NK-92 treated with Interleukin-12 subunit alpha and Interleukin-12 subunit beta, amount 100 ng/mL, for 24 hours (cell line): ENCODE results near the gene JMJD8.
"Not testable (repeated sequence)": the region's sequence is repeated elsewhere in the genome, so short reads cannot be mapped to it uniquely, and the experiment has no call there.

Experiments
- DNase-seq: peaks from one replicate; lab custom pipeline; 2025; lab: John Stamatoyannopoulos, UW

JMJD8 gene

GRCh38 chr16:722835-723633 is 38.9 kb upstream of the JMJD8 start:
- no peak for DNase-seq

GRCh38 chr16:721765-722540 is 37.8 kb upstream of the JMJD8 start:
- no peak for DNase-seq

GRCh38 chr16:720990-721764 is 37.0 kb upstream of the JMJD8 start, which contains the start of gene ANTKMT:
Gene ANTKMT, plus strand, starts transcription at chr16:721146. Its CDS starts 129 bp downstream, at chr16:721275.
- peak; percentile 85 for DNase-seq

GRCh38 chr16:720447-720989 is 36.4 kb upstream of the JMJD8 start:
- peak; percentile 55 for DNase-seq

DNA sequence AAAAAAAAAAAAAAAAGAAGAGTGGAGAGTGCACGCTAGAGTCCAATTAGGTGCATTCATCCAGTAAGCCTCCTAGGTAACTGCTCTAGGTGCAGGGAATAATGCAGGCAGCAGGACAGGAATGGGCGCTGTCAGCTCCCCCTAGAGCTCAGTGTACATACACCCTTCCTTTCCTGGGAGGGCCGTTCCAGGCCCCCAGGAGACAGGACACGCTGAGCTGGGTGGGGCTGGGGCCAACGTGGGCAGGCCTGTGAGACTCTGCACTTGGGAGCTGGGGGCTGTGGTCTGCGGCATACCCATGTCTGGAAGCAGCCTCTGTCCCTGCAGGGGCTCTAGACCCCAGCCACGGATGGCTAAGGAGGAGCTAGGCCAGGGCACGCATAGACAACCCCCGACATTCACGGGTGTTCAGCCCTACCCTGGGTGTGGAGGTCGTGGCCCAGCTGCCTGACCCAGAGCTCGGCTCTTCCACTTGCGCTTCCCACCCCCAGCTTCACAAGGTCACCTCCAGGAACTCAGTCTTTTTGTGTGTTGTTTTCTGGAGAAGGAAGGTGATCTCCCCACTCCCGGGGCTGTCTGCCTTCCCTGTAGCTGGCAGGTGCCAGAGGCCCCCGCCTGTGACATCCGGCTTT is 35.8 kb upstream of the JMJD8 start:
- no peak for DNase-seq

DNA sequence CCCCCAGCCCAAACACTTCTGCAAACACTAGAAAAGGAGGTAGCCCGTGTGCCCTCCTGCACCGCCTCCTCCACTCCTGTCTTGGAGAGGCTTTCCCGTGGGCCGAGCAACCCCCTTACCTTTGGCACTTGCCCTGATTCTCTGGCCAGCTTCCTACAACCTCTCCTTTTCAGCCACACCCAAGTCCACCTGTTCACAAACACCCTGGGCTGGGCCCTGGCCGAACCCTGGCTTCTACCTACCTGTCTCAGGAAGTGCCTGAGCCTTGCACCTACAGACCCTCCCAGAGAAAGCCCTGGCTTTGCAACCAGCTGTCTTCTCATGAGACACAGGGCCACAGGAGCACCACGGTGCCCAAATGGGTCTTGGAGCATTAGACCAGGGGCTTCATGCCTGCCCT is 34.8 kb upstream of the JMJD8 start:
- no peak for DNase-seq

DNA sequence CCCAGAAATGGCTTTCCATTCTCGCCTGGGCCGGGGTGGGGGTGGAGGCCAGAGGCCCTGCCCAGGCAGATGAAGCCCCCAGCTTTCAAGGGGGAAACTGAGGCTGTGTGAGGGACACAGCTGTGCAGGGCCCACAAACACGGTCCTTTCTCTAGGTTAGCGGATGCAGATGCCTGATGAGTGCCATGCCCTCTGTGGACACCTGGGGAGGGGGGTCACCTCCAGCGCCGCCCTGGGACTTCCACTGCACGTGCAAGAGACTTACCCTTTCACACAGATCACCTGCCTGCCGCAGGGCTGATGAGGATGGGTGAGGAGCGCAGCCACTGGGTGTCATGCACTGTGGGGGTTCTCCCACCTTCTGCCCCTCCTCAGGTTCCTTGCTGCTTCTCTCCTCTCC is 34.3 kb upstream of the JMJD8 start:
- no peak for DNase-seq

DNA sequence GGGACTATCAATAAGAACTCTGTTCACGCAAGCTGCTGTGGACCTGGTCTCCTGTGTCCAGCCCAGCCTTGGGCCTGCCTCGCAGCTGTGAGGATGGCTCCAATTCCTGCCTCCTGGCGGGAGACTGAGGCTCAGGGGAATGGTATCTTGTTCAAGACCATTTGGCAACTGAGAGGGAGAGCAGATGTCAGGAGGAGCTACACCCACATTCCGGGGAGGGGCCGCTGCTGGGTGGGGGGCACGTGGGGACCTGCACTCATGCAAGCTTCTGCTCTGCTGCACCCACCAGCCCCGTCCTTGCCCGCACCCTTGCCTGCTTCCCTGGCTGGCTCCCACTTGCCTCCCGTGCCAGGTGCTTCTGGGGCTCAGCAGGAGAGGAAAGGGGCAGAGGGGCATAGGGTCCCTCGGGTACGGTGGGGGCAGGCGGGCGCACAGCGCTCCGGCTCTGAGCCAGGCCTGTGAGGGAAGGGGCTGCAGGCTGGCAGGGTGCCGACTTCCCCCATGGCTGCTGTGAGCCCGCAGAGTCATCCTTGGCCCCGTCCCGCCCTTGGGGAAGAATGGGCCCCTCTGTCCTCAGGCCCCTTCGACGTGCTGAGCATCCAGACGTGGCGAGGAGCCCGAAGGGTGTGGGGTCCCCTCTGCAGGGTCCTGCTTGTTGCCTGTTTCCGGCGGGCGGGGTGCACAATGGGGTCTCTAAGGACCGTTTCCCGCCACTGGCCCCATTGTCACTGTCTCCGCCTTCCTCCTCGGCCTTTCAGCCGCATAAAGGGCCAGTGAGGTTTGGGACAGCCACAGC is 33.5 kb upstream of the JMJD8 start:
- DNase-seq, result no peak

GRCh38 chr16:716768-717325 is 32.7 kb upstream of the JMJD8 start:
- no peak for DNase-seq

GRCh38 chr16:716200-716568 is 32.0 kb upstream of the JMJD8 start:
- DNase-seq, result no peak

DNA sequence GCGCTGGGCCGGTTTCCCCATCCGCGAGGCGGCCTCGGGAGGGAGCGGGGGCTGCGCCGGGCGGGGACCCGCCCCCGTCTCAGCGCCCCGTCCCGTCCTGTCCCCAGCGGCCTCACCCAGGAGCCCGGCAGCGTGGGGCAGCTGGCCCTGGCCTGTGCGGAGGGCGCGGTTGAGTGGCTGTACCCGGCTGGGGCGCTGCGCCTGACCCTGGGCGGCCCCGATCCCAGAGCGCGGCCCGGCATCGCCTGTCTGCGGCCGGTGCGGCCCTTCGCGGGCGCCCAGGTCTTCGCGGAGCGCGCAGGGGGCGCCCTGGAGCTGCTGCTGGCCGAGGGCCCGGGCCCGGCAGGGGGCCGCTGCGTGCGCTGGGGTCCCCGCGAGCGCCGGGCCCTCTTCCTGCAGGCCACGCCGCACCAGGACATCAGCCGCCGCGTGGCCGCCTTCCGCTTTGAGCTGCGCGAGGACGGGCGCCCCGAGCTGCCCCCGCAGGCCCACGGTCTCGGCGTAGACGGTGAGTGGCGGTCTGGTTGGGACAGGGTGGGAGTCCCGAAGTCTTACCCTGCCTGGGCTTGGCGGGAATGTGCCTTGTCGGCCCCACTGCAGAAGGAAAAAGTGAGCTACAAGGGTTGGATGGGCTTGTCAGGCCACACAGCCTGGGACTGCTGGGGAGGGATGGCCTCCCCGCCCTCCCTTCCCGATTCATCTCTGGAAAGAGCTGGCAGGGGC is 31.5 kb upstream of the JMJD8 start:
- DNase-seq, result no peak

DNA sequence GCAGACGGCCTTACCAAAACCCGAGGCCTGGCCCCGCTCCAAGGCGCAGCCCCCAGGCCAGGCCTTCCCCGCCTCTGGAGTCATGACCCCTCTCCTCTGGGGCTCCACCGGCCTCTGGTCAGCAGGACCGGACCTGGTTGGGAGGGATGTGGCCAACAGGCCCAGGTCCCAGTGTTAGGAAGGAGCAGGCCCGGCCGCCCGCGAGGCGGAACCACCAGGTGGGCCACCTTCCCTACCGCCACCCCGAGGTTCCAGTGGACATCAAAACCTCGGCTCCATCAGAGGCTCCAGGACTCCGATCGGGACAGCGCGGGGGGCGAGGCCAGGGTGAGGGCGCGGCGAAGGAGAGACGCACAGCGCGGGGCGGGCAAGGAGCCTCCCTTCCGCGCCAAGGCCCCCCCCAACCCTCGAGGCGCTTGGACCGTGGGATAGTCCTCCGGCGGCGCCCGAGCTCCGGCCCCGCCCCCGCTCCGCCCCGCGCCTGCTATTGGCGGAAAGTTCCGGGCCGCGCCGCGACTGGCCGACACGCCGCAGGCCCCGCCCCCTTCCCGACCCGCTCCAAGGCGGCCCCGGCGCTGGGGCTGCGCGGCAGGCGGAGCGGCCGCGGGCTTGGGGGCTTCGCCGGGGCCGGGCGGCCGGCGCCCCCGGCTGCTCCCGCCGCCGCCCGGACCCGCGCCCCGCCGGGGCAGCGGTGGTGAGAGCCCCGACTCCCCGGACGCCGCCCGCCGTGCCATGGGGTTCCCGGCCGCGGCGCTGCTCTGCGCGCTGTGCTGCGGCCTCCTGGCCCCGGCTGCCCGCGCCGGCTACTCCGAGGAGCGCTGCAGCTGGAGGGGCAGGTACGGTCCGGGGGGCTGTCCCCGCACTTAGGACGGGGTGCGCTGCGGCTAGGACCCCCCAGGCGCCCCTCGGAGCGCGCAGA is 30.7 kb upstream of the JMJD8 start, which contains the start of gene METRN:
Gene METRN (plus strand): TSS at position 561 of the 919 bp plus-strand sequence. CDS start 172 bp downstream, at position 733.
- DNase-seq, result no peak

DNA sequence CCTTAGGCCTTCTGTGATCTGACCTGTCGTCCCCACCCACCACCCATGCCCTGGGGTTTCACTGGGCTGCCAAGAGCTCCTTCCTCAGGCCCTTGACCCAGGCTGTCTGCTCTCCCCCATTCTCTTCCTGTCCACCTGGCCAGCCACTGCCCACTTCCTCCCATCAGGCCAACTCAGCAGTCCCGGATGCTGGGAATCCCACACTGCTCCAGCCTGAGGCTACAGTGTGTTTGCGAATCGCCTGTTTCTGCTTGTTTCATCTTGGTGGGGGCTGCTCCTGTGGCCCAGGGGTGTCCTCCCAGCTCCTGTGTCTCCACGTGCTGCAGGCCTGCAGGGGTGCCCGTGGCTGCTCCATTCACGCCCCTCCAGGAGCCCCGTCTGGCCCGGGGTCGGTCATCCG is 29.9 kb upstream of the JMJD8 start:
- DNase-seq, result no peak

DNA sequence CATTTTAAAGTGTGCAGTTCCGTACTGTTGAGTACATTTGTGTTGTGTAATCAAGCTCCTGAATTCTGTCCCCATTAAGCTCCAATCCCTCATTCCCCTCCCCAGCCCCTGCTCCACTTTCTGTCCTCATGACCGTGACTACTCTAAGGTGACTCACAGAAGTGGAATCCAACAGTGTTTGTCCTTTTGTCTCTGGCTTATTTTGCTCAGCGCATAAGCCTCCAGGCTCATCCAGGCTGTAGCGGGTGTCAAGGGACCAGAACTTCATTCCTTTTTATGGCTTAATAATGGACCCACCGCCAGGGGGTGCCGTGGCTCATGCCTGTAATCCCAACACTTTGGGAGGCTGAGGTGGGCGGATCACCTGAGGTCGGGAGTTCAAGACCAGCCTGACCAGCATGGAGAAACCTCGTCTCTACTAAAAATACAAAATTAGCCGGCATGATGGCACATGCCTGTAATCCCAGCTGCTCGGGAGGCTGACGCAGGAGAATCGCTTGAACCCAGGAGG is 28.7 kb upstream of the JMJD8 start:
- not testable (repeated sequence) for DNase-seq

GRCh38 chr16:711548-712320 is 27.6 kb upstream of the JMJD8 start:
- peak; percentile 50 for DNase-seq

GRCh38 chr16:711084-711483 is 26.9 kb upstream of the JMJD8 start:
- no peak for DNase-seq

DNA sequence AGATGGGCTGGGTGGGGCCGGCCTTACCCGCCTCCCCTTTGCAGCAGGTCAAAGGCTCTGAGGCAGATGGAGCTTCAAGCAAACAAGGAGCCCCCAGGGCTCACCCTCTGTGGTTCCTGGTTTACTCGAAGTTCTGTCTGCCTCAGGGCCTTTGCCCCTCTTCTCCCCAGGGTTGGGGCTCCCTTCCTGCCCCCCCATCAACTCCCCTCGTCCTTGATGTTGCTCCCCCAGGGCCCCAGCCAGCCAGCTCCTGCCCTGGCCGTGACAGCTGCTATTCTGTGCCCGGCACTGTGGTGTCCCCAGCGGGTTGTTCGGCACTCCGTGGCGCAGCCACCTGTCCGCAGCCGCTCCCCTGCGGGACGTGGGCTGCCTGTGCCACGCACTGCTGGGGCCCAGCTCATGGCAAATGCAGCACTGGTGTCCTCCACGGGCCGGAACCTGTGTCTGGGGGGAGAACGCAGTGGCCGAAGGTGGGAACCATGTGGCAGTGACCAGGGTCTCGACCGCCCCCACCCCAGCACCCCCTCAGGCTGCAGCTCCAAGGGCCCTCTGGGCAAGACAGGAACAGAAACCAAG is 26.5 kb upstream of the JMJD8 start:
- no peak for DNase-seq
